ENCODE results near the gene KDM5B. TPM values are rescaled to one million over a fixed set of nuclear protein-coding genes. Genes with fewer than 3 reads are reported as not detected.

KDM5B gene
- total and polyA plus RNA-seq, 9 of the 15 experiments (the other 6 are each of a cell fraction or from before 2014, with no cell fraction given): 15.4 to 90.6 (median 57.1) TPM

- TF ChIP-seq ZNF77 (CRISPR knock-in tag; IDR thresholded peaks at IDR 0.05) (no peak), KDM4B (IDR thresholded peaks at IDR 0.05; ENCODE audit: borderline replicate concordance in 2 of 2, low read depth in 1 of 2) (no peak), DEAF1 (CRISPR knock-in tag; IDR thresholded peaks at IDR 0.05) (no peak), HDAC1 (IDR thresholded peaks at IDR 0.05) (peak; percentile 90 to 99), KAT2B (IDR thresholded peaks at IDR 0.05; ENCODE audit: low read depth, low read length) (no peak), CXXC5 (CRISPR knock-in tag; IDR thresholded peaks at IDR 0.05) (peak; percentile 95), ZNF134 (CRISPR knock-in tag; conservative IDR thresholded peaks at IDR 0.05) (no peak), DMBX1 (CRISPR knock-in tag; IDR thresholded peaks at IDR 0.05; ENCODE audit: borderline replicate concordance) (no peak), ZFX (CRISPR knock-in tag; IDR thresholded peaks at IDR 0.05) (peak; percentile 86), ZFP1 (CRISPR knock-in tag; IDR thresholded peaks at IDR 0.05) (no peak), MEIS2 (IDR thresholded peaks at IDR 0.05; ENCODE audit: partially characterized antibody) (peak; percentile 50), SLC30A9 (CRISPR knock-in tag; IDR thresholded peaks at IDR 0.05) (no peak), THAP12 (CRISPR knock-in tag; IDR thresholded peaks at IDR 0.05) (peak; percentile 54; the same call in 1 of the 2 replicates), HNRNPUL1 (IDR thresholded peaks at IDR 0.05; ENCODE audit: low read length) (no peak), SMAD1 (IDR thresholded peaks at IDR 0.05; ENCODE audit: low read depth, low read length, partially characterized antibody) (peak; percentile 72), SMARCA4 (IDR thresholded peaks at IDR 0.05) (no peak), EGR1 (conservative IDR thresholded peaks at IDR 0.05) (peak; percentile 93), CHCHD3 (CRISPR knock-in tag; IDR thresholded peaks at IDR 0.05) (no peak), SAP30 (IDR thresholded peaks at IDR 0.05; ENCODE audit: borderline replicate concordance, insufficient read depth, low read depth, low read length, poor library complexity, severe bottlenecking) (peak; percentile 94), HINFP (tag; conservative IDR thresholded peaks at IDR 0.05; ENCODE audit: low read depth) (no peak), ETS1 (conservative IDR thresholded peaks at IDR 0.05; ENCODE audit: control insufficient read depth, low read depth, low read length) (peak; percentile 96), ZNF384 (IDR thresholded peaks at IDR 0.05; ENCODE audit: low read depth, low read length) (0 out of 2 replicates have a peak, but pooled peaks have one; percentile 41), GABPB1 (CRISPR knock-in tag; IDR thresholded peaks at IDR 0.05) (peak; percentile 65)
Measured at GRCh38 chr1:202810615-202811295, 2.5 kb upstream of the KDM5B start, which contains the start of gene PCAT6 (continued).

Data from K562 (cell line).